IPS DF 4.7 (cell line): ENCODE data around the gene SKP1.
"Not testable (repeated sequence)": the region's sequence is repeated elsewhere in the genome, so short reads cannot be mapped to it uniquely, and the experiment has no call there.

ENCODE experiments used
- DNase-seq: peaks from one replicate; pipeline ENCODE4 v3.0.0-alpha.2; 2013; ENCODE audit warnings: low spot score; ENCODE audit errors: extremely low read depth

Gene SKP1

DNA sequence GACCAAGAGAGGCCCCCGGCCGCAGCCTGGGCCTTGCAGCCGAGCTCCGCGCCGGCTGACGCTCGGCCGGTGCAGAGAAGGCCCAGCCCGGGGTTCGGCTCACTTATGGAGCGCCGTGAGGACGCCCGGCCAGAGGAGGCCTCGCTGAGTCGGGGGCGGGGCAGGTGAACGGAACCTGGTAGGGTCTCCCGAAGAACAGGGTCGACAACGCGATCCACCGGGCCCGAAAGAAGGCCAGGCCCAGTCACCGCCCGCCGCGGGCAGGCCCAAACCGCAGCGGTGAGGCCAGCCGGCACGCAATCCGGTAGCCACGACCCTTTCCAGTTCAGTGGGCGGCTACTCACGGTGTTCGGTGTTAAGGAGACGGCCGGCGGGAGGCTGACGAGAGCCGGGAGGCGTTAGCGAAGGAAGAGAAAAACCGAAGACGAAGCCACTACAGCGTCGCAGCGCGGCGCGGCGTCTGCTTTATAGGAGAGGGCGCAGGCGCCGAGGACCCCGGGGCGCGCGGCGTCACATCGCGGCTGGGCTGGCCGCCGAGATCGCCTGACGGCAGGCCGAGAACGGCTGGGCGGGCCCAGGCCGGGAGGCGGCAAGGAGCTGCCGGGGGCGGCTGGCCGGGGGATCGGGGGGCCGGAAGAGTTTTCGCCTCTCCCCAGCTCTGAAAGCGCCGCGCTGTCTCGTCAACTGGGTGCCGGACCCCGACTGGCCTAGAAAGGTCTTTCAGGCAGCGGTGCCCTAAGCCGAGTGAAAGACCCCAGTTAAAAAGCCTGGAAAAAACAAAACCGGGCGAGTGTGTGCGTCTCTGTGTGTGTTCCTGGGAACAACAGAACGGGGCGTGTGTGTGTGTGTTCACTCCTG lies at the start of gene SKP1:
SKP1 (minus strand) TSS at position 440 of the 858 bp plus-strand sequence. CDS start 2,928 bp downstream, outside the sequence.
- DNase-seq: peak; percentile 33

DNA sequence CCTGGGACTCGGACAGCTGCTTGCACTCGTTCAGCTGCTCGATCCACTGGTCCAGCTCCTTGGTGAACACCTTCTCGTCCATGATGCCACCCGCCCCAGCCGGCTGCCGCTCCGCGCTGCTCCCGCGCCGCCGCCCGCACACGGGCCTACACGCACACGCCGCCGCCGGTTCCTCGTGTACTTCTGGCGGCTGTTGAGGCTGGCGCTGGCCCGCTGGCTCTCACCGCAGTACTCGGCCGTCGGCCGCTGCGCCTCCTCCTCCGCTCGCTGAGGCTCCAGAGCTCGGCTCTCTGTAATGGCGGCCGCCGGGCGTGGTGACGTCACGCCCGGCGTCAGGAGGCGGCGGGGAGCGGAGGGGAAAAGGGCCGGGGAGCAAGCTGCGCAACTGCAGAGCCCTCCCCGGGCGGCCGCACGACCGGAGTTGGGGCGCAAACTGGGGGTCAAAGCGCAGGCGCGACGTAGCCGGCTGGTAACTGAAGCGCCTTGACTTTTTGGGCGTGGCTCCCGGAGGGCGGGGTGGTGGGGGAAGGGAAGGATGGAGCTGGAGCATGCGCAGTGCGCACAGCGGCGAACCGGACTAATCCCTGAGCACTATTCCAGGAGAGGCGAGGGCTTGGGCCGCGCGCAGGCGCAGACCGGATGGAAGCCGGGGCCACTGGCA lies 49.2 kb upstream of the SKP1 start, which contains the start of gene PPP2CA:
PPP2CA (minus strand) TSS at position 294 of the 661 bp plus-strand sequence; CDS start at position 82, 212 bp downstream.
- peak; percentile 95 for DNase-seq

DNA sequence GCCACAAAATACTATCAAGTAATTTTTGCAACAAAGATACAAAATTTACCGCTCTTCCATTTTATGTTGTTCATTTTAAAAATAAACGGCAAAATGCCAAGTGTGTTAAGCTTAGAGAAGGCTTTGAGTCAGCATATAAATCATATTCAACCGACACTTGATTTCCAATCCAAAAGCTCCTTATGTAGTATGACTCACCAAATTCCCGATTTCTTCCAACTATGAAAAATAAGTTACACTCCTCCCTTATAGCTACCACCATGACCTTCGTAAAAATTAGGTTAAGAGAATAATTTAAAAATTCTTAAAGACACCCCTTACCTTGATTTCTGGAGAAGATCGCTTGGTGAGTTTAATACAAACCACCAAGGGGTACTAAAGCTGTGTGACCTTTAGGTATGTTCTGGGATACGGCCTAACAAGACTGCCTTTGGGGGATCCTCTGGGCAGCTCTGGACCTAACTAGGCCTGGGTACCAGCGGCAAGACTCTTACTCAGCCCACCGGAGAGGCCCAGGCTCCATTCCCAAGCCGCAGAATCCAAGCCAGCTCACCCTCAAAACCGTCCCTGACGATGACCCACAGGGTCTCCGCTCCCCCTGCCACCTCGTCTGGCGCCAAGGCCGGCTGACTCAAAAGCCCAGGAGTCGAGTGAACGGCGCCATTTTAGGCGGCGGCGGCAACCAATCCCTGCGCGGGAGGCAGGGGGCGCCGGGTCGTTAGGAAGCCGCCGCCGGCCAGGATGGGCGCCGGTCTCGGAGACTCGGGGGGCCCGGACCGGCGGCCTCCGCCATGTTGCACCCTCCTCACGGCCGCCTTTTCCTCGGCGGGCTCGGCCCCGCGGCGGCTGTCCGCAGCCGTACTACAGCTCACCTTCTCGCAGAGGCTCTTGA lies 48.4 kb upstream of the SKP1 start:
- no peak for DNase-seq

DNA sequence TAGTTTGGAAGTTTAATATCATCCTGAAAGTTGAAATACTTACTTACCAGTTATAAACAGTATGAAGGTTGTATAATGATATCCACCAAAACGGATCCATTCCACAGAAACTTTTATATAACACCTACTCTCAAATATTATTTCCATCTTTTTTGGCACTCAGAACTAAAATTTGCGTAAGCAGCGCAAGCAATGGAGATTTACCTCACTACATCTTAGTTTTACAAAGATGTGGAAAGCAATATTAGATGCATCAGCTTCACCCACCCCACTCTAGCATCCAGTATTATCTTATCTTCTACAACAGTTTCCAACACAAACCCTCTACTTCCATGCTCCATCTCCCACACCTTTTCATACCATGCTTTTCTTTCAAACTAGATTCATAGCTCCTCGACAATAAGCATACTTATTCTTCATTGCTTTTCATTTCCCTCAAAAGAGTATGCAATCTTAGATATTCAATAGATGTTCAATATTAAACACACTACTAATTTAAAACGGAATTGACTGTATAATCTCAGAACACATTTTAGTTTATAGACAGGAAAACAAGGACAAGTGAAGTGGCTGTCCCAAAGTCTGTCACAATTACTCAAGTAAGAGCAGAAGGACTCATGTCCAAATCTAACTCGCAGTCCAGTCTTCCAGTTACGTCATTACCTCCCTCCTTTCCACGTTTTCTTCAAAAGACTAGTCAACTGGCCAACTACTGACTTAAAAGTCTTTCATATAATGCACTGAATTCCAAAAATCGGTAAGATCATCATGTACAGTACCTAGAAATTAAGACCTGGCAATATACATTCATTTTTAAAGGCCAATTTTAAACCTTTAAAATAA lies 46.9 kb upstream of the SKP1 start:
- no peak for DNase-seq

DNA sequence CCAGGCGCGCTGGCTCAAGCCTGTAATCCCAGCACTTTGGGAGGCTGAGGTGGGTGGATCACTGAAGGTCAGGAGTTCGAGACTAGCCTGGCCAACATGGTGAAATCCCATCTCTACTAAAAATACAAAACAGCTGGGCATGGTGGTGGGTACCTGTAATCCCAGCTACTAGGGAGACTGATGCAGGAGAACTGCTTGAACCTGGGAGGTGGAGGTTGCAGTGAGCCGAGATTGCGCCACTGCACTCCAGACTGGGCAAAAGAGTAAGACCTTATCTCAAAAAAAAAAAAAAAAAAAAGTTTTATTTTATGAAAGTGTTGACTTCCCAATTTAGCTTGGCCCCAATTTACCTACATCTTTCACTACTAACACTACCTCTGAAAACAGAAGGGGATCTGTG lies 44.9 kb upstream of the SKP1 start:
- DNase-seq: not testable (repeated sequence)

DNA sequence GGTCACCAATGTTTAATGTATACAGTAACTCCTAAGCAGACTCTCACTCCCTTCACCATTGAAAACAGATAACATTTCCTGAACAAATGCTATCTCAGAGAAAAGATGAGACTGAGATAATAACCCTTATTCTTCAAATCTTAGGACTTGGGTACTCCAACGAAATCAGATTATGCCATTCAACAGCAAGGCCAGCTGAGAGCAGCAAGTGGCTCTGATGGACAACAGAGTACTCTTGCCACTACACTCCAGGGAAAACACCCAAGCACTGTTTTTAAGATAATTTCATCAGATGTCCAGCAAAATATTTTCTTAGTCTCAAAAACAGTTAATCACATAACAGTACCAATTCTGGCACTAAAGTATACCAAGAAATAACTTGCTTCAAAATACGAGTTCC lies 39.0 kb upstream of the SKP1 start:
- DNase-seq: no peak

DNA sequence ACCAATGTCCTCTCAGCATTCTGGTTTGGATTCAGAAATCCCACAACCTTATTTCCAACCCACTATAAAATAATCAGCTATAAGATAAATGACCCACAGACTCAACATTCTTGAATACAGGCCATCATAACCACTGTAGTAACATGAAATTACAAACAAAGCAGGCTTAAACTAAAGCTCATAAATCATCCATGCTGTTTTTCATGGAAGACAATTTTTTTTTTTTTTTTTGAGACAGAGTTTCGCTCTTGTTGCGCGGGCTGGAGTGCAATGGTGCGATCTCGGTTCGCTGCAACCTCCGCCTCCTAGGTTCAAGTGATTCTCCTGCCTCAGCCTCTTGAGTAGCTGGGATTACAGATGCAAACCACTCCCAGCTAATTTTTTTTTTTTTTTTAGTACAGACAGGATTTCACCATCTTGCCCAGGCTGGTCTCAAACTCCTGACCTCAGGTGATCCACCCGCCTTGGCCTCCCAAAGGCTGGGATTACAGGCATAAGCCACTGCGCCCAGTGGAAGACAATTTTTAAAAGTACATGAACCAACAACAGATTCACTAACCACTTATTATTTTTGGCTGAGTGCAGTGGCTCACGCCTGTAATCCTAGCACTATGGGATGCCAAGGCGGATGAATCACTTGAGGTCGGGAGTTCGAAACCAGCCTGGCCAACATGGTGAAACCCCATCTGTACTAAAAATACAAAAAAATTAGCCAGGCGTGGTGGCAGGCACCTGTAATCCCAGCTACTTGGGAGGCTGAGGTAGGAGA lies 34.7 kb upstream of the SKP1 start:
- not testable (repeated sequence) for DNase-seq

DNA sequence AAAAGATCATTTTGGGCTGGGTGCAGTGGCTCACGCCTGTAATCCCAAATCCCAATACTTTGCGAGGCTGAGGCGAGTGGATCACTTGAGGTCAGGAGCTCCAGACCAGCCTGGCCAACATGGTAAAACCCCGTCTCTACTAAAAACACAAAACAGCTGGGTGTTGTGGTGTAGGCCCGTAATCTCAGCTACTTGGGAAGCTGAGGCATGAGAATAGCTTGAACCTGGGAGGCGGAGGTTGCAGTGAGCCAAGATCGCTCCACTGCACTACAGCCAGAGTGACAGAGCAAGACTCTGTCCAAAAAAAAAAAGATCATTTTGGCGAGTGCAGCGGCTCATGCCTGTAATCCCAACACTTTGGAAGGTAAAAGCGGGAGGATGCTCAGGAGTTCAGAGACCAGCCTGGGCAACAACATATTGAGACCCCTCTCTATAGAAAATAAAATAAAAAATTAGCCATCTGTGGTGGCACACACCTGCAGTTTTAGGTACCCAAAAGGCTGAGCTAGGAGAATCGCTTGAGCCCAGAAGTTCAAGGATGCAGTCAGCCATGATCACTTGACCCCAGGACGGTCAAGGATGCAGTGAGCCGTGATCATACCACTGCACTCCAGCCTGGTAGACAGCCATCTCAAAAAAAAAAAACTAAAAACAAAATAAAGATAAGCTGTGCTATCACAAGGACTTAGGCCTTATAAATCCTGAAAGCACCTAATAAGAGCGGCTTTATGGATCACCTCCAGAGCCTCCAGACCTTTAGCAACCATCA lies 32.9 kb upstream of the SKP1 start:
- no peak for DNase-seq

DNA sequence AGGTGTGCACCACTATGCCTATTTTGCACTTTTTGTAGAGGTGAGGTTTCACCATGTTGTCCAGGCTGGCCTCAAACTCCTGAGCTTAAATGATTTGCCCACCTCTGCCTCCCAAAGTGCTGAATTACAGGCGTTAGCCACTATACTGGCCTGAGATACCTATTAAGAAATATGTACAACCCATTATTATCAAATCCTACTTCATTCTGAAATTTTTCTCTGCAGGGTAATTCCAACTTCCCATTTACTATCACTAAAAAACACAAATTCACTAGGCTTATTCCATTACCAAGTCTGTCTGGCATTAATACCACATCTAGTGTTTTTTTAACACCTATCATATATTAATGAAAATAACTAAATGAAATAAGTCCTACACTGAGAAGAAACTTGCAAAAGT lies 30.9 kb upstream of the SKP1 start:
- no peak for DNase-seq

DNA sequence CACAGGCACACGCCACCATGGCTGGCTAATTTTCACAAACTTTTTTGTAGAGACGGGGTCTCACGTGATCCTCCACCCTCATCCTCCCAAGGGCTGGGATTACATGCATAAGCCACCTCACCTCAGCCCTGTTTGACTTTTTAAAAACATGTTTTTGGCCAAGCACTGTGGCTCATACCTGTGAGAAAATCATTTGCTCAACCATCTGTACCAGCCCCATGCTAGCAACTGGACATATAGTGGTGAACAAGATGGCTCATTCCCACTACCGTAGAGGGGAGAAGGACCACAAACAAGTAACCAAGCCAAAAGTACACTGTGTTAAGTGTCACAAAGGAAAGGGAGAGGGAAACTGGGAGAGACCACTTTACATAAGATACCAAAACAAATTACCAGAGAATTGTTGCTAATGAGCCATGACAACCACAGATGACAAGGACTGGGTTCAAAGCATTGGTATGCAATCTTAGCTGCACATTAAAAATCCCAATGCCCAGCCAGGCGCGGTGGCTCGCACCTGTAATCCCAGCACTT lies 29.9 kb upstream of the SKP1 start:
- no peak for DNase-seq

DNA sequence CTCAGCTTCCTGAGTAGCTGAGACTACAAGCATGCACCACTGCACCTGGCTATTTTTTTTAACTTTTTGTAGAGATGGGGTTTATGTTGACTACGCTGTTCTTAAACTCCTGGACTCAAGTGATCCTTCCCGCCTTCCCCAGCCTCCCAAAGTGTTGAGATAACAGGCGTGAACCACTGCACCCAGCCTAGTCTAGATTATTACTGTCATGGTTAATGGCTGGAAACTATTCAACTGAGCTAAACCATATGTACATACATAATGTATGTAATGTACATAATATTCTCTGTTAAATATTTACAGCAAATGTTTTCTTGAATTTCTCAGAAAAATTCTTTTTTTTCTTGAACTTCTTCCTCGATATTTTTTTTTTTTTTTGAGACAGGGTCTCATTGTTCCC lies 27.8 kb upstream of the SKP1 start:
- no peak for DNase-seq

DNA sequence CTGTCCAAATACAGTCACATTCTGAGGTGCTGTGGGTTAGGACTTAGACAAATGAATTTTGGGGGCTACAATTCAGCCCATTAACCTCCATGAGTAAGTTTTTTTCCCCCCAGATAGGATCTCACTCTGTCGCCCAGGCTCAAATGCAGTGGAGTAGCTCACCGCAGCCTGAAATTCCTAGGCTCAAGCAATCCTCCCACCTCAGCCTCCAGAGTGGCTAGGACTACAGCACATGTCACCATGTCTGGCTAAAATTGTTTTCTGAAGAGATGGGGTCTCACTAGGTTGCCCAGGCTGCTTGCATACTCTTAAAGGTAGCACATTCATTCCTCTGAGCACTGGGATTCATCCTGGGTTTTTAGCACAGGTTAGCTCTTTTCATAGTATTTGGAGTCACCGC lies 26.9 kb upstream of the SKP1 start:
- no peak for DNase-seq

DNA sequence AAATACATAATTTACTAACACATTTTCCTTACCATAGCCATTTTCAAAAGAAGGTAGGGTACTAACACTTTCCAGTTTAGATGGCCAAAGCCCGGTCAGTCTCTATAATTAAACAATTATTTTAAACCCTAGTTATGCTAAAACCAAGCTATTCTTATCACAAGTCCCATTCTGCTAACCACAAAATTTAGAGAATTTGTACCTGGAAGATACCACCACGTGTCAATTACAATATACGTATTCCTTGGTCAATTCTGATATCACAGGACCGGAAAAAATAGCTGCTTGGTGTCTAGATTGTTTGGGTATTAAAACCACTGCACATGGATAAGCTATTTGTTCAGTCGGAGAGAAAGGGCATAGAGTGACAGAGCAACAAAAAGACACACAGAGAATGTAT lies 18.9 kb upstream of the SKP1 start:
- no peak for DNase-seq

DNA sequence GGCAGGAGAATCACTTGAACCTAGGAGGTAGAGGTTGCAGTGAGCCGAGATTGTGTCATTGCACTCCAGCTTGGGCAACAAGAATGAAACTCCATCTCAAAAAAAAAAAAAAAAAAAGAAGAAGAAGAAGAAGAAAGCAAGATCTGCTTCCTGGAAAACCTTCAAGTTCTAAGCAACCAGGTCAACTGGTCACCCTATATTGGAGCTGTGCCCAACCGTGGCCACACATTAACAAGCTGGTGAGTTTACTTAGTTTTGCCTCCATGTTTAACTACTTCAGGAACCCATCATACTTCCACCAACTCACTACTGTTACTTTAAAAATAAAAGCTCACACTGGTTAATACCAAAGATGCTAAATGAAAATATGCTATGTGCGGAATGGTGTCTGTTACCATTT lies 12.3 kb upstream of the SKP1 start:
- no peak for DNase-seq

DNA sequence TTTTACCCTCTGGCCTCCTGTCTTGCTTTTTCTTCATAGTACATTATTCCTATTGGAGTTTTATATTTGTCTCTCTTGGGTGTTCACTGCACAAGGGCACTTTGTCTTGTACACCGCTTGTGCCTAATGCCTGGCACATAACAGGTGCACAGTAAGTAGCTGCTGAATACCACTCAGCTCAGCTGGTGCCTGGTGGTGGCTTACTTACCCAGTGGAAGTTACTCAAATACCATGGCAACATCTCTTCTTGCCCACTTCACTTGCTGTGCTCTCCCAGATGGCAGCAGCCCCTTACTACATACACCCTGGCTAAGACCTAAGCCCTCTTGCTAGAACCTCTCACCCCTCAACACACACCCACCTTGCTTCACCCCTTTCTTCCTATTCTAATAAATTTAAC lies 11.3 kb upstream of the SKP1 start:
- DNase-seq: no peak

DNA sequence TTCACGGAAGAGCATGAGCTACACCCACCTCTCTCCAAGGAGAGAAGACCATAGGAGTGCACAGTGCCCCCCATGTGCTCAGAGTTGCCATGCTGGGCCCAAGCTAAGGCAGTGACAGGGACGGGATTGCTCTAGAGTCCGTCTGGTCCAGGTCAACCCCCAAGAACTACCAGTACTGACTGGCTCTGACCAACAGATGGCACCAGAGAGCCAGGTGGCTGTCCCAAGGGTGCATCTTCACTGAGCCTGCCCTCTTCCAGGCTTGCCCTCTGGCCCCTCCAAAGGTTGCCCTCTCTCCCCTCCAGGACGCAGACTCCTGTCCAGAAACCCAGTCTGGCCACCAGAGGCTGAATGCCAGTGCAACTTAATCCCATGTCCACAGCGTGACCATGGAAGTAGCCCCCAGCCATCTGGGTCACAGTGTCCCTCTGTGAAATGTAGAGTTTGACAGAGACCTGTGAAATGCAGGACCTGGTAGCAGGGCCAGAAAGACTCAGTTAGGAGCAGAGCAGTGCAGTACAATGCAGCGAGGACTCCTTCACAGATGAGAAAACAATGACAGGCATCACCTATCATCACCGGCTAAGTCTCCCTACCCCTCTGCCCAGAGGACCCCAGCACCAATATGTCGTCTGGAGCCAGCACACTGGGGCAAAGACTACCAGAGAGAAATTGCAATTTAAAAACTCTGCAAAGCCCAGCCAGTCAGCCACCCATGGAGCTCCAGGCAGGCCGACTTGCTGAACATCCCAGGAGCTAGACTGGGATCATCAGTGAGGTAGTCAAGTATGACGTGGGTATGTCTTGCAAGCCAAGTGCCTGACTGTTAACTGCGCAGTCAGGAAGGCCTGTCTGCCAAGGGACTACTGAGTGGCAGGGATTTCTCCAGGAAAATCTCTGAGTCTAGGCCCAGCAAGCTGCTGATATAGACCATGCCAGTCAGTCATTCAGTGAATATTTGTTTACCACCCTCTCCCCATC lies 7.7 kb upstream of the SKP1 start:
- peak; percentile 62 for DNase-seq

DNA sequence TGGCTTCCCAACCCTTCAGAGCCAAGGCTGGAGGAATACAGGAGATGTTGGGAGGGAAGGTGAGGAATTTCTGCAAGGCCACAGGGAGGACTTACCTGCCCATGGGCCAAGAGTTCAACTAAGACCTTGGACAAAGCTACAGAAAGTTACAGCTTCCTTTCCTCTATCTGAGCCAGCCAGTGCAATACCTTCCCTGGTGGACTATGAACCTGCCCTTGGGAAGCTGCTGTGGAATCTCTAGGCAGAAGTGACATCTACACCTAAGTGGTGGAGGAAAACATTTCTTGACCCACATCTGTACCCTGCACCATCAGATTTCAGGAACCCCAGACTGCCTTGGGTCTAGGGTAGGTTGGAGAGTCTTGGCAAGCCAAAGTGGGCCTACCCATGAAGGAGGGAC lies 6.7 kb upstream of the SKP1 start:
- no peak for DNase-seq

DNA sequence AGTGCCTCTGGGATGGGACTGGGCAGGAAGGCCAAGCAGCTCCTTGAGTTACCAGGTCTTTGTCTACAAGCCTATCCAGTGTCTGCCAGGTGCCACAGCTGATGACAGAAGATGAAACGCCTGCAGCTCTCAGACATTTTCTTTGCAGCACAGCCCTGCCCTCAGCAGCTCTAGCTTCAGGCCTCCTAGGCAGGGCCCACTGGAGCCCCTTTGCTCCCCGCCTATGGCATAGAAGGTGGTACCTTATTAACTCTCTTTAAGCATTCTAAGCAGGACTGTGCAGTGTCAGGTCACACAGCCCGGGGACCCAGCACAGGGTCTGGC lies 1.3 kb upstream of the SKP1 start:
- DNase-seq: no peak
